DND-41 (cell line): Measurements from ENCODE around the gene TENT4B.

Experiments used
- ATAC-seq: fragments of 200-7000 bp; cut with Tn5 transposase; 3 replicates; pipeline ENCODE4 v1.9.1; 2021; ENCODE audit warnings: low read depth; ENCODE audit not compliant: insufficient read depth
- DNase-seq: peaks from one replicate; pipeline ENCODE4 v3.0.0-alpha.2; 2020
- H2AFZ ChIP-seq: 2 replicates; pipeline ENCODE4 v1.6.0; 2012; ENCODE audit warnings: low read depth, low read length
- H3K27ac ChIP-seq: 2 replicates; pipeline ENCODE4 v1.5.1; 2012; ENCODE audit warnings: low read length, inconsistent platforms
- H3K27me3 ChIP-seq: fragments of 200-600 bp; sonication (generic); 2 replicates; pipeline ENCODE4 v1.6.0; 2012; ENCODE audit warnings: low read length, mild to moderate bottlenecking, inconsistent platforms; ENCODE audit not compliant: insufficient read depth, poor library complexity
- H3K36me3 ChIP-seq: 2 replicates; pipeline ENCODE4 v1.5.1; 2012; ENCODE audit warnings: low read length, inconsistent platforms; ENCODE audit not compliant: insufficient read depth
- H3K4me1 ChIP-seq: 2 replicates; pipeline ENCODE4 v1.5.1; 2012; ENCODE audit warnings: mild to moderate bottlenecking, low read length; ENCODE audit not compliant: insufficient read depth
- H3K4me2 ChIP-seq: 2 replicates; pipeline ENCODE4 v1.6.0; 2012; ENCODE audit warnings: mild to moderate bottlenecking, moderate library complexity, low read length, inconsistent platforms; ENCODE audit not compliant: insufficient read depth
- H3K4me3 ChIP-seq, 2 experiments: fragments of 200-600 bp in 1 of 2; shearing (Covaris generic) in 1 of 2; 2 replicates each; pipeline ENCODE4 v1.5.1; 2012 to 2016; ENCODE audit warnings: inconsistent platforms in 2 of 2, low read length in 2 of 2, mild to moderate bottlenecking in 2 of 2, low read depth in 1 of 2, moderate library complexity in 1 of 2
- H3K79me2 ChIP-seq: 2 replicates; pipeline ENCODE4 v1.6.0; 2012; ENCODE audit warnings: low read length, inconsistent platforms; ENCODE audit not compliant: insufficient read depth
- H3K9ac ChIP-seq: 2 replicates; pipeline ENCODE4 v1.6.0; 2012; ENCODE audit warnings: low read depth, mild to moderate bottlenecking, inconsistent platforms, low read length, moderate library complexity
- H3K9me3 ChIP-seq: 2 replicates; pipeline ENCODE4 v1.5.1; 2012; ENCODE audit warnings: low read length, moderate library complexity, mild to moderate bottlenecking, inconsistent platforms; ENCODE audit not compliant: insufficient read depth, severe bottlenecking
- H4K20me1 ChIP-seq: 2 replicates; pipeline ENCODE4 v1.6.0; 2012; ENCODE audit warnings: low read length; ENCODE audit not compliant: insufficient read depth
- EZH2 ChIP-seq: IDR thresholded peaks from 3 replicates; pipeline ENCODE4 v1.6.1; 2012; ENCODE audit warnings: borderline replicate concordance, low read depth, mild to moderate bottlenecking, moderate library complexity, low read length, inconsistent platforms; ENCODE audit not compliant: severe bottlenecking
- TF ChIP-seq, protein P1 (sequence below): IDR thresholded peaks from 2 replicates; pipeline ENCODE4 v1.5.1; 2012; ENCODE audit warnings: borderline replicate concordance, low read length, moderate library complexity, mild to moderate bottlenecking; ENCODE audit not compliant: poor library complexity, severe bottlenecking; ENCODE audit errors: extremely low read depth

TENT4B gene

GRCh38 chr16:50136399-50136798 is 16.7 kb upstream of the TENT4B start:
- no peaks in the 10 kb centered on the region for H3K36me3 ChIP-seq
- ATAC-seq: no peak

GRCh38 chr16:50137268-50137667 is 15.8 kb upstream of the TENT4B start:
- no peak overlapping the region for H2AFZ ChIP-seq
- H3K79me2 ChIP-seq: no peaks in the 10 kb centered on the region
- no peaks in the 10 kb centered on the region for H3K36me3 ChIP-seq
- H3K4me2 ChIP-seq: no peak overlapping the region
- no peaks in the 10 kb centered on the region for H3K4me1 ChIP-seq
- DNase-seq (no peak), ATAC-seq (no peak)
- H4K20me1 ChIP-seq: no peaks in the 10 kb centered on the region
- H3K9me3 ChIP-seq: no peaks in the 10 kb centered on the region
- H3K4me3 ChIP-seq: no peak overlapping the region
- H3K9ac ChIP-seq: no peak overlapping the region
- TF ChIP-seq, protein P1, sequence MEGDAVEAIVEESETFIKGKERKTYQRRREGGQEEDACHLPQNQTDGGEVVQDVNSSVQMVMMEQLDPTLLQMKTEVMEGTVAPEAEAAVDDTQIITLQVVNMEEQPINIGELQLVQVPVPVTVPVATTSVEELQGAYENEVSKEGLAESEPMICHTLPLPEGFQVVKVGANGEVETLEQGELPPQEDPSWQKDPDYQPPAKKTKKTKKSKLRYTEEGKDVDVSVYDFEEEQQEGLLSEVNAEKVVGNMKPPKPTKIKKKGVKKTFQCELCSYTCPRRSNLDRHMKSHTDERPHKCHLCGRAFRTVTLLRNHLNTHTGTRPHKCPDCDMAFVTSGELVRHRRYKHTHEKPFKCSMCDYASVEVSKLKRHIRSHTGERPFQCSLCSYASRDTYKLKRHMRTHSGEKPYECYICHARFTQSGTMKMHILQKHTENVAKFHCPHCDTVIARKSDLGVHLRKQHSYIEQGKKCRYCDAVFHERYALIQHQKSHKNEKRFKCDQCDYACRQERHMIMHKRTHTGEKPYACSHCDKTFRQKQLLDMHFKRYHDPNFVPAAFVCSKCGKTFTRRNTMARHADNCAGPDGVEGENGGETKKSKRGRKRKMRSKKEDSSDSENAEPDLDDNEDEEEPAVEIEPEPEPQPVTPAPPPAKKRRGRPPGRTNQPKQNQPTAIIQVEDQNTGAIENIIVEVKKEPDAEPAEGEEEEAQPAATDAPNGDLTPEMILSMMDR: no peak
- TF ChIP-seq EZH2: no peak
- H3K27me3 ChIP-seq: peaks cover 3% of the 10 kb centered on the region
- H3K27ac ChIP-seq: no peak overlapping the region

More at GRCh38 chr16:50136399-50136798, 16.7 kb upstream of the TENT4B start:
- TF ChIP-seq, protein P1: no peak
- no peak for TF ChIP-seq EZH2
- Histone ChIP-seq H3K27ac (no peak overlapping the region), H4K20me1 (no peaks in the 10 kb centered on the region), H2AFZ (no peak overlapping the region), H3K4me1 (no peaks in the 10 kb centered on the region), H3K4me3 (no peak overlapping the region), H3K4me2 (no peak overlapping the region), H3K9ac (no peak overlapping the region), H3K79me2 (no peaks in the 10 kb centered on the region), H3K9me3 (no peaks in the 10 kb centered on the region), H3K27me3 (peaks cover 3% of the 10 kb centered on the region)
- DNase-seq: no peak

DNA sequence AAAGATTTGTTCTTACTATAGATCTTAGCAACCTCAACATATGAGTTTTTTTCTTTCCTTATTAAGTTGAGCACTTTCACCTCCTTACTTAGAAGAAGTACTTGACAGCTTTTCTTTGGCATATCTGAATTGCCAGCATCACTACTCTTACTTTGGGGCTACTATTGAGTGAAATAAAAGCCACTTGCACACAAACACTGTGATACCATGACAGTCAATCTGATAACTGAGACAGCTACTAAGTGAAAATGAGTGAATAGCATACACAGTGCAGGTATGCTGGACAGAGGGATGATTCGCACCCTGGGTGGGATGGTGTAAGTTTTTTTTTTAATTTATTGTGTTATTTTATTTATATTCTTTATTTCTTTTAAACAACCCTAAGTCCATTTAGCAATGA is 13.5 kb upstream of the TENT4B start:
- Histone ChIP-seq H3K36me3 (no peaks in the 10 kb centered on the region), H3K4me2 (no peak overlapping the region)

More for the DNA sequence above, 13.5 kb upstream of the TENT4B start:
- DNase-seq (no peak), ATAC-seq (no peak)
- Histone ChIP-seq H3K4me1 (no peaks in the 10 kb centered on the region), H3K4me3 (no peak overlapping the region), H3K27ac (no peak overlapping the region), H3K9ac (no peak overlapping the region), H3K27me3 (peaks cover 3% of the 10 kb centered on the region), H2AFZ (no peak overlapping the region), H4K20me1 (no peaks in the 10 kb centered on the region), H3K79me2 (no peaks in the 10 kb centered on the region), H3K9me3 (no peaks in the 10 kb centered on the region)
- no peak for TF ChIP-seq EZH2
- TF ChIP-seq, protein P1: no peak
